Endothelial cell of umbilical vein (primary cell): Measurements from ENCODE around the gene CITED2. TPM values are rescaled to one million over a fixed set of nuclear protein-coding genes. Genes with fewer than 3 reads are reported as not detected.

ENCODE experiments used
- BruUV-seq: library from RNA; stranded (reverse); fragments of 400-500 nt; replicated peaks from 2 replicates; lab custom pipeline; 2021; lab: Mats Ljungman, UMichigan
- CTCF ChIA-PET: fragments of 300-600, 350-600 bp; sonication (Branson Sonifier 250); formaldehyde crosslinking; loops from one replicate; lab custom pipeline; 2021; ENCODE audit warnings: antibody characterized with exemption, inconsistent platforms; lab: Charles Lee
- POLR2A ChIA-PET: fragments of 300-600, 350-600 bp; sonication (Branson Sonifier 250); formaldehyde crosslinking; loops from one replicate; lab custom pipeline; 2021; ENCODE audit warnings: antibody characterized with exemption, inconsistent platforms; lab: Charles Lee
- DNase-seq: peaks from one replicate; pipeline ENCODE4 v3.0.0-alpha.2; 2011; ENCODE audit warnings: low read depth, low spot score
- FAIRE-seq: peaks from 2 replicates; lab custom pipeline; 2011; peaks lifted over from hg19 to GRCh38; lab: Jason Lieb, UNC
- H2AFZ ChIP-seq: 2 replicates; pipeline ENCODE4 v1.6.0; 2012; ENCODE audit warnings: low read depth, low read length, control low read depth, inconsistent platforms
- H3K27ac ChIP-seq: 2 replicates; pipeline ENCODE4 v1.5.1; 2011; ENCODE audit warnings: low read depth, mild to moderate bottlenecking, control low read depth, low read length, moderate library complexity; ENCODE audit not compliant: insufficient read depth
- H3K27me3 ChIP-seq, 2 experiments: 2 replicates each; pipeline versions ENCODE4 v1.6.0 to v1.6.1; 2011; ENCODE audit warnings: low read length in 2 of 2, mixed read lengths in 1 of 2; ENCODE audit not compliant: control insufficient read depth in 2 of 2, insufficient read depth in 2 of 2
- H3K36me3 ChIP-seq, 2 experiments: 2 replicates in 1 of 2; 3 replicates in 1 of 2; pipeline ENCODE4 v1.5.1; 2011; ENCODE audit warnings: low read length in 2 of 2, mild to moderate bottlenecking in 1 of 2, moderate library complexity in 1 of 2; ENCODE audit not compliant: control insufficient read depth in 2 of 2, insufficient read depth in 2 of 2; ENCODE audit errors: extremely low read depth in 1 of 2
- H3K4me1 ChIP-seq: 3 replicates; pipeline ENCODE4 v1.5.1; 2011; ENCODE audit warnings: mild to moderate bottlenecking, low read length; ENCODE audit not compliant: control insufficient read depth, insufficient read depth; ENCODE audit errors: extremely low read depth
- H3K4me2 ChIP-seq: 2 replicates; pipeline ENCODE4 v1.6.1; 2011; ENCODE audit warnings: low read length, control low read depth, mixed read lengths; ENCODE audit not compliant: insufficient read depth
- H3K4me3 ChIP-seq, 3 experiments: fragments of 200-600 bp in 1 of 3; sonication (generic), shearing (Covaris generic) in 1 of 3; replicated peaks in 1 of 3; 2 replicates each; pipeline ENCODE4 v1.5.1; 2011 to 2016; ENCODE audit warnings: control low read depth in 3 of 3, low read length in 3 of 3, mild to moderate bottlenecking in 2 of 3, inconsistent platforms in 1 of 3, low read depth in 1 of 3, moderate library complexity in 1 of 3; ENCODE audit not compliant: insufficient read depth in 1 of 3
- H3K79me2 ChIP-seq: 2 replicates; pipeline ENCODE4 v1.6.0; 2012; ENCODE audit warnings: low read length, inconsistent platforms; ENCODE audit not compliant: control insufficient read depth, insufficient read depth
- H3K9ac ChIP-seq: replicated peaks from 2 replicates; pipeline ENCODE3; 2011; ENCODE audit warnings: low read length, control low read depth; ENCODE audit not compliant: insufficient read depth; ENCODE audit errors: extremely low read depth
- H3K9me1 ChIP-seq: replicated peaks from 3 replicates; pipeline ENCODE4 v1.6.0; 2011; ENCODE audit warnings: mild to moderate bottlenecking, low read length; ENCODE audit not compliant: control insufficient read depth, insufficient read depth; ENCODE audit errors: extremely low read depth
- H3K9me3 ChIP-seq: replicated peaks from 2 replicates; pipeline ENCODE4 v1.5.1; 2012; ENCODE audit warnings: low read length, inconsistent platforms; ENCODE audit not compliant: control insufficient read depth, insufficient read depth
- H4K20me1 ChIP-seq: replicated peaks from 2 replicates; pipeline ENCODE3; 2011; ENCODE audit warnings: mild to moderate bottlenecking, low read length; ENCODE audit not compliant: control insufficient read depth, insufficient read depth; ENCODE audit errors: extremely low read depth
- EZH2 ChIP-seq: IDR thresholded peaks from 2 replicates; pipeline ENCODE4 v1.6.1; 2012; ENCODE audit warnings: borderline replicate concordance, low read depth, mild to moderate bottlenecking, moderate library complexity, low read length, inconsistent platforms; ENCODE audit not compliant: severe bottlenecking
- FOS ChIP-seq: IDR thresholded peaks from 2 replicates; pipeline ENCODE4 v1.6.1; 2011; ENCODE audit warnings: mild to moderate bottlenecking, low read length, moderate library complexity, borderline replicate concordance; ENCODE audit not compliant: insufficient read depth
- GATA2 ChIP-seq: IDR thresholded peaks from 2 replicates; pipeline ENCODE4 v1.7.0; 2011; ENCODE audit warnings: low read depth, mild to moderate bottlenecking, moderate library complexity, mixed read lengths, low read length; ENCODE audit not compliant: insufficient read length, insufficient read depth
- JUN ChIP-seq: IDR thresholded peaks from 2 replicates; pipeline ENCODE4 v1.6.1; 2011; ENCODE audit warnings: borderline replicate concordance, low read depth; ENCODE audit not compliant: insufficient read length, insufficient read depth
- MYC ChIP-seq: IDR thresholded peaks from one replicate; pipeline ENCODE4 v1.6.1; 2011; ENCODE audit warnings: mild to moderate bottlenecking, low read depth, low read length
- POLR2A ChIP-seq: IDR thresholded peaks from 2 replicates; pipeline ENCODE4 v1.6.1; 2012; ENCODE audit warnings: low read depth, mild to moderate bottlenecking, control low read depth, low read length
- POLR2AphosphoS5 ChIP-seq: IDR thresholded peaks from 2 replicates; pipeline ENCODE4 v1.6.1; 2012; ENCODE audit warnings: low read depth, mild to moderate bottlenecking, control low read depth, low read length, moderate library complexity; ENCODE audit not compliant: insufficient read depth
- dilution Hi-C: fragments of 300-500 bp; cut with MboI; formaldehyde crosslinking; loops from one replicate; pipeline ENCODE4 v1.15.0; 2019; ENCODE audit warnings: low sequenced_read_pairs; ENCODE audit not compliant: extremely low pct_ligation_motif_present
- intact Hi-C: fragments of 100-400 bp; cut with micrococcal nuclease; formaldehyde crosslinking; loops from one replicate; pipeline ENCODE4 v1.10.0; 2022
- polyA plus RNA-seq, 4 experiments: library from polyadenylated mRNA; depleted of rRNA in 3 of 4; stranded (reverse) in 3 of 4; unstranded in 1 of 4; fragments of >200 nt; gene quantifications; 2 replicates each; pipeline versions ENCODE4 v1.2.1 to v1.2.3, GENCODE V29; 2011 to 2012; ENCODE audit warnings: missing spikeins in 1 of 4
- total RNA-seq: library from RNA; stranded (reverse); gene quantifications from 2 replicates; pipeline ENCODE4 v1.2.3, GENCODE V29; 2021
- TF ChIP-seq, protein P1 (sequence below), 2 donors: IDR thresholded peaks; 1 replicate in 1 of 2; 2 replicates in 1 of 2; pipeline ENCODE4 v1.5.1; 2011; ENCODE audit warnings: low read length in 2 of 2, mild to moderate bottlenecking in 2 of 2, moderate library complexity in 2 of 2, control low read depth in 1 of 2, inconsistent platforms in 1 of 2, low read depth in 1 of 2; ENCODE audit not compliant: insufficient read depth in 1 of 2; ENCODE audit errors: extremely low read depth in 1 of 2
- TF ChIP-seq, protein P2 (sequence below): IDR thresholded peaks from 2 replicates; pipeline ENCODE4 v1.6.1; 2011; ENCODE audit not compliant: insufficient read depth, insufficient read length

Gene CITED2
- total and polyA plus RNA-seq, 2 donors (not counting 3 experiments of a cell fraction or from before 2014, with no cell fraction given): 81.1 to 85.7 TPM

DNA sequence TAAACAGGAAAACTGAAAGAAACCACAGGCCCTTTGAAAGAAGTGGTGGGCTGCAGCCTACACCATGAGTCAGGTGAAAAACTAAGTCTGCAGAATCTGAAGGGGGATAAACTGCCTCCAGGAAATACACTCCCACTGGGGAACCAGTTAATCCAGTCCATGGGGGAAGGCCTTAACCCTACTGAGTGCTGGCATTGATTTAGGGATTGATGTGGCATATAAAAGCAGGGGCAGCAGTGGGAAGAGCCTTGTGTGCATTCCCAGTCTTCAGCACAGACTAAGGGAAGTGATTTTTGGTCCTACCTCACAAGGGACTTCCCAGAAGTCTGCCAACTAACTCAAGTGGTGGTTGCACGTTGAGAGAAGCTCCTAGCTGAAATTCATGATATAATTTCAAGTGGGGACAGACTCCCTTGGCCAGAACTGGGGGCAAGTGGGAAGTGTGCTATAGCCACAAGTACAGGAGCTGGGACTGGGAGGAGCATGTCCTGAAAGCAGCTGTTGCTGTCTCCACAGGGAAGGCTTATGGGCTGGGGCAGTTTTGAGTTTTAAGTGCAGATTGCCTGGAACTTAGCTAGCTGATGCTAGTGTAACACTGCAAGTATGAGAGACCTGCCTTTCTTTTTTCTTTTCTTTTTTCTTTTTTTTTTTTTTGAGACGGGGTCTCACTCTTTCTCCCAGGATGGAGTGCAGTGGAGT, 31.2 kb downstream of the CITED2 start:
- ChIA-PET POLR2A (no interaction called here), CTCF (interaction anchor here (1.1 kb wide), 1 partner anchor 124 kb away, joined by 4 read pairs; no protein-coding TSS in a partner anchor)
- H3K36me3 ChIP-seq: no peaks in the 10 kb centered on the region
- H3K27ac ChIP-seq: no peak overlapping the region
- H3K79me2 ChIP-seq: no peaks in the 10 kb centered on the region
- dilution Hi-C loops (no loop called here), intact Hi-C loops (no loop called here)
- H3K9ac ChIP-seq: no peak overlapping the region
- DNase-seq (no peak), FAIRE-seq (no peak)
- H4K20me1 ChIP-seq: no peaks in the 10 kb centered on the region
- H3K4me2 ChIP-seq: no peak overlapping the region
- no peaks in the 10 kb centered on the region for H3K4me1 ChIP-seq
- no peaks in the 10 kb centered on the region for H3K27me3 ChIP-seq
- H3K9me1 ChIP-seq: no peaks in the 10 kb centered on the region
- H3K4me3 ChIP-seq: no peak overlapping the region
- H3K9me3 ChIP-seq: no peaks in the 10 kb centered on the region
- no TSS peak for BruUV-seq
- TF ChIP-seq MYC: no peak
- TF ChIP-seq, protein P1, sequence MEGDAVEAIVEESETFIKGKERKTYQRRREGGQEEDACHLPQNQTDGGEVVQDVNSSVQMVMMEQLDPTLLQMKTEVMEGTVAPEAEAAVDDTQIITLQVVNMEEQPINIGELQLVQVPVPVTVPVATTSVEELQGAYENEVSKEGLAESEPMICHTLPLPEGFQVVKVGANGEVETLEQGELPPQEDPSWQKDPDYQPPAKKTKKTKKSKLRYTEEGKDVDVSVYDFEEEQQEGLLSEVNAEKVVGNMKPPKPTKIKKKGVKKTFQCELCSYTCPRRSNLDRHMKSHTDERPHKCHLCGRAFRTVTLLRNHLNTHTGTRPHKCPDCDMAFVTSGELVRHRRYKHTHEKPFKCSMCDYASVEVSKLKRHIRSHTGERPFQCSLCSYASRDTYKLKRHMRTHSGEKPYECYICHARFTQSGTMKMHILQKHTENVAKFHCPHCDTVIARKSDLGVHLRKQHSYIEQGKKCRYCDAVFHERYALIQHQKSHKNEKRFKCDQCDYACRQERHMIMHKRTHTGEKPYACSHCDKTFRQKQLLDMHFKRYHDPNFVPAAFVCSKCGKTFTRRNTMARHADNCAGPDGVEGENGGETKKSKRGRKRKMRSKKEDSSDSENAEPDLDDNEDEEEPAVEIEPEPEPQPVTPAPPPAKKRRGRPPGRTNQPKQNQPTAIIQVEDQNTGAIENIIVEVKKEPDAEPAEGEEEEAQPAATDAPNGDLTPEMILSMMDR (IDR thresholded peaks at IDR 0.05; ENCODE audit: extremely low read depth in 1 of 2, insufficient read depth in 1 of 2, low read depth in 1 of 2, low read length in 2 of 2): no peak
- TF ChIP-seq, protein P2, sequence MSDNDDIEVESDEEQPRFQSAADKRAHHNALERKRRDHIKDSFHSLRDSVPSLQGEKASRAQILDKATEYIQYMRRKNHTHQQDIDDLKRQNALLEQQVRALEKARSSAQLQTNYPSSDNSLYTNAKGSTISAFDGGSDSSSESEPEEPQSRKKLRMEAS: no peak
- no peak for TF ChIP-seq JUN
- TF ChIP-seq POLR2AphosphoS5: no peak
- TF ChIP-seq POLR2A: no peak
- TF ChIP-seq EZH2: no peak
- TF ChIP-seq GATA2: no peak
- TF ChIP-seq FOS: no peak
- H2AFZ ChIP-seq: no peak overlapping the region
